ENCODE results near the gene FRMD4B.

The FRMD4B gene

DNA sequence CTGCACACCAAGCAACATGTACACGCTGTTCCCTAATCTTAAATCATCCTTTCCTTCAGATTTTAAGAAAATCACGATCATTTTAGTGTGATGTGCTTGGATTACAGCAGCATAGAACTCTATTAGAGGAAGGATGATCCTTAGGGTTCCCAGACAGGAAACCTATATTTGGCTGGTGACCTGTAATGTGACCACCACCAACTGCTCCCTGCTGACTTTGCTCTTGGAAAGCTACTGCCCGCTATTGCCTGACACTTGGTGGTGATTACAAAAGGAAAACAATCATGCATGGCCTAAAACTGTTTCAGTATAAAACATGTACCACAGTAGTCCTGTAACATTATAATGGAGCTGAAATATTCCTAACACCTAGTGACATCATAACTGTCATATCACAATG is 236.3 kb downstream of the FRMD4B start:
- Histone ChIP-seq H3K9ac (ENCODE audit: low read depth in 1 of 2, low read length in 2 of 2) (no peak overlapping the region), H3K9me3 (ENCODE audit: control insufficient read depth in 2 of 2, low read length in 2 of 2) (no peaks in the 10 kb centered on the region), H3K36me3 (ENCODE audit: control insufficient read depth in 2 of 2, insufficient read depth in 2 of 2, low read length in 2 of 2) (no peaks in the 10 kb centered on the region), H3K4me3 (ENCODE audit: low read length in 2 of 2) (no peak overlapping the region), H3K27me3 (ENCODE audit: control insufficient read depth in 2 of 2, insufficient read depth in 2 of 2, low read length in 2 of 2) (peaks cover 0 to 3% of the 10 kb centered on the region in 2 donors), H3K4me1 (ENCODE audit: control insufficient read depth in 2 of 2, insufficient read depth in 2 of 2, low read length in 2 of 2) (no peaks in the 10 kb centered on the region), H3K27ac (ENCODE audit: low read depth in 2 of 2, low read length in 2 of 2) (no peak overlapping the region)

DNA sequence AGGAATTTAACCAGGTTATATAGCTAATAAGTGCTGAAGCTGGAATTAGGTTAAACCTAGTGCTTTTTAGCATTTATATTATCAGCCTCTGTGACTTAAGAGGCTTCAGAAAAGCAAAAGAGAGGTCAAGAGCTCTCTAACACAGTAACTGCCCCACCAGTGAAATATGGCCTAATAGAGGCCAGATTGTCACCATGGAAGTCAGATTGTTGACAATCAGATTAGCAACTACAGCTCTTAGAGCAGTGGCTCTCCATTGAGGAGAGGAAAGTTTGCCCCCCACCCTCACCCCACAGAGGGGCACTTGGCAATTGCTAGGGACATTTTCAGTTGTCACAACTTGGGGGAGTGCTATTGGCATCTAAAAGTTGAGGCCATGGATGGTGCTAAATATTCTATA is 240.2 kb downstream of the FRMD4B start:
- no peaks in the 10 kb centered on the region for H3K36me3 ChIP-seq (ENCODE audit: control insufficient read depth in 2 of 2, insufficient read depth in 2 of 2, low read length in 2 of 2)
- H3K4me3 ChIP-seq (ENCODE audit: low read length in 2 of 2) = no peak overlapping the region
- H3K27ac ChIP-seq (ENCODE audit: low read depth in 2 of 2, low read length in 2 of 2) = no peak overlapping the region
- no peaks in the 10 kb centered on the region for H3K27me3 ChIP-seq (ENCODE audit: control insufficient read depth in 2 of 2, insufficient read depth in 2 of 2, low read length in 2 of 2)
- H3K9ac ChIP-seq (ENCODE audit: low read depth in 1 of 2, low read length in 2 of 2) = no peak overlapping the region
- no peaks in the 10 kb centered on the region for H3K4me1 ChIP-seq (ENCODE audit: control insufficient read depth in 2 of 2, insufficient read depth in 2 of 2, low read length in 2 of 2)
- H3K9me3 ChIP-seq (ENCODE audit: control insufficient read depth in 2 of 2, low read length in 2 of 2) = no peaks in the 10 kb centered on the region

DNA sequence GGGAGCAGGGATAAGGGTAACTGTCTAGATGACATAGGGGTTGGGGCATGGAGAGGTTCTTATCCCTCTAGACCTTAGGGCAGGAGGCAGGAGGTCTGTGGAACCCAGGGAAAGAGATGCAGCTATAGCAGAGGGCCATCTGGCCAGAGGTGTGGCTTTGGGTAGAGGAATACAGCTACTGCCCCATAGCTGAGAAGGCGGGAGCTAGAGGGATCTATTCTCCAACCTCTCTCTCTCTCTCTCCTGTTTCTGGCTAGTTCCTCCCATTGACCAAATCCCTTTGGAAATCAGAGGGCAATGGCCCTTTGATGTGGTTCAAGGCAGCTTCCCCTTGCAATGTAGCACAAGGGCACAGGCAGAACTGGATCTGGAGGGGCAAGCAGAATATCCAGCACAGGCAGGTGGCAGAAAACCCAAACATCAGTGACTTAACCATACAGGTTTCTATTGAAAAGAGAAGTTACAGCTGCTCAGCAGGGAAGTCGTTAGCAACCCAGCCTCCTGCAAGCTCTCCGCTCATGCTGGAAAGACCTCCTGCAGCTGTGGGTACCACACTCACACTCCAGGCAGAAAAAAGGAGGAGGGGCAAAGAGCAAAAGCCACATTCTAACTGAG is 241.2 kb downstream of the FRMD4B start:
- Histone ChIP-seq H3K9ac (ENCODE audit: low read depth in 1 of 2, low read length in 2 of 2) (peak overlapping the region in 1 of 2 donors; percentile 2), H3K9me3 (ENCODE audit: control insufficient read depth in 2 of 2, low read length in 2 of 2) (no peaks in the 10 kb centered on the region), H3K27me3 (ENCODE audit: control insufficient read depth in 2 of 2, insufficient read depth in 2 of 2, low read length in 2 of 2) (no peaks in the 10 kb centered on the region), H3K36me3 (ENCODE audit: control insufficient read depth in 2 of 2, insufficient read depth in 2 of 2, low read length in 2 of 2) (no peaks in the 10 kb centered on the region), H3K27ac (ENCODE audit: low read depth in 2 of 2, low read length in 2 of 2) (no peak overlapping the region), H3K4me3 (ENCODE audit: low read length in 2 of 2) (no peak overlapping the region), H3K4me1 (ENCODE audit: control insufficient read depth in 2 of 2, insufficient read depth in 2 of 2, low read length in 2 of 2) (no peaks in the 10 kb centered on the region)

DNA sequence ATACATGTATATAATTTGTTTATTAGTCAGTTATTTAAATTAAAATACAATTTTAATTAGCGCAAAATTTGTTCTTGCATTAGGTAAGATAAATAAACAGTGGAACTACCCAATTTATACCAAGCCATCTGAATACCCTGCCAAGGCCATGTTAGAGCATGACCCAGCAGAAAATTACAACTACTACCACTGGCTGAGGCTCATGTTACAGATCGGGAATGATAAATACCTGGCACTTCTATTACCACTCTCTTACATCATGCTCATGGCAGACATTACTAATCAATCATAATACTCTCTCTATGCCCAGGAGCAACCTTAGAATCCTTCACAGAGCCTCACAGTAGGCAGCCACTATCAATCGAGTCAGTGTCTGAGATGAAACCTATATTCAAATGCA is 242.3 kb downstream of the FRMD4B start:
- Histone ChIP-seq H3K4me3 (ENCODE audit: low read length in 2 of 2) (no peak overlapping the region), H3K27ac (ENCODE audit: low read depth in 2 of 2, low read length in 2 of 2) (no peak overlapping the region), H3K36me3 (ENCODE audit: control insufficient read depth in 2 of 2, insufficient read depth in 2 of 2, low read length in 2 of 2) (no peaks in the 10 kb centered on the region), H3K4me1 (ENCODE audit: control insufficient read depth in 2 of 2, insufficient read depth in 2 of 2, low read length in 2 of 2) (no peaks in the 10 kb centered on the region), H3K9me3 (ENCODE audit: control insufficient read depth in 2 of 2, low read length in 2 of 2) (no peaks in the 10 kb centered on the region), H3K27me3 (ENCODE audit: control insufficient read depth in 2 of 2, insufficient read depth in 2 of 2, low read length in 2 of 2) (no peaks in the 10 kb centered on the region), H3K9ac (ENCODE audit: low read depth in 1 of 2, low read length in 2 of 2) (no peak overlapping the region)

DNA sequence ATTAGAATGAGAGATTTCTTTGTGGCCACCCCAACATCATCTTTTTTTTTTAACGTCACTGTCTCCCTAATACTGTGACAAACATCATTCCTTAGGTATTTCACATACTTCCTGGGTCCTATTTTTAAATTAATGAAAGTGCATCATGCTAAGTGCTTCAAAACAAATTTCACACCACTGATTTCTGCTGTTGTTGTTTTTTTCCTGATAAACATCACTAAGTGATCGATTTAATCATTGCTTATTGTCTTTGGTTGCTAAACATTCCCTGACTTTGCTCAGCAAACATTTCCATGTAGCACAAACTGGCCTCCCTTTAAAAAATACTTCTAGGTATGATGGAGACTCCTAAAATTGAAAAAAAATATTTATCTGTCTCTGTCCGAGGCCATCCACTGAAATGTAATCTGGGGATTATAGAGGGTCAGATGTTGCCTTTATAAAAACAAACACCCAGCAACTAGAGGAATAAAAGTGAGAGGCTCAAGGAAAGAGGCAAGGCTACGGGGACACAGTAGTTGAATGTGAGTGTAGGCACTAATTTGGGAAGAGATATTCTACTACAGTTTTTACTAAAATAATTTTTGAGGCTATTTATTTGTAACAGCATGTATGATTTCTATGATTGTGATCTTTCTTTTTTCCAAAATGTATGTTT is 243.0 kb downstream of the FRMD4B start:
- Histone ChIP-seq H3K27me3 (ENCODE audit: control insufficient read depth in 2 of 2, insufficient read depth in 2 of 2, low read length in 2 of 2) (no peaks in the 10 kb centered on the region), H3K36me3 (ENCODE audit: control insufficient read depth in 2 of 2, insufficient read depth in 2 of 2, low read length in 2 of 2) (no peaks in the 10 kb centered on the region), H3K4me1 (ENCODE audit: control insufficient read depth in 2 of 2, insufficient read depth in 2 of 2, low read length in 2 of 2) (no peaks in the 10 kb centered on the region), H3K9ac (ENCODE audit: low read depth in 1 of 2, low read length in 2 of 2) (no peak overlapping the region), H3K4me3 (ENCODE audit: low read length in 2 of 2) (no peak overlapping the region), H3K9me3 (ENCODE audit: control insufficient read depth in 2 of 2, low read length in 2 of 2) (no peaks in the 10 kb centered on the region), H3K27ac (ENCODE audit: low read depth in 2 of 2, low read length in 2 of 2) (no peak overlapping the region)

DNA sequence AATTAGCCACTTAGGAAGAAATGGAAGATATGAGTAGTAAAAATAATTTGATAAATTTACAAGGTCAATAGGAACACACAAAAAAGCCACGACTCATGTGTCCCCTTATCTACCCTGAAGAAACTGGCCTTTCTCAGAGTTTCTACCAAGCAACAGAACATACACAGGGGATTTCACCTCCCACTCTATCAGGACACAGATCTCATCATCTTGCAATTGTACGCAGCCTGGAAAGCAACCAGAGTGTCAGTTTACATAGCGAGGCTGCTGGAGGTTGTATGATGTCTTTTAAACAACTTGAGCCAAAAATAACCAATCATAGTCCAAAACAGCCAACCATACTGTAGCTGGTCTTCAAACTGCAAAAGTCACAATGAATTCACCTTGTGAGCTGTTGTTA is 243.8 kb downstream of the FRMD4B start:
- H3K4me3 ChIP-seq (ENCODE audit: low read length in 2 of 2) = no peak overlapping the region
- no peak overlapping the region for H3K9ac ChIP-seq (ENCODE audit: low read depth in 1 of 2, low read length in 2 of 2)
- no peaks in the 10 kb centered on the region for H3K9me3 ChIP-seq (ENCODE audit: control insufficient read depth in 2 of 2, low read length in 2 of 2)
- H3K27ac ChIP-seq (ENCODE audit: low read depth in 2 of 2, low read length in 2 of 2) = no peak overlapping the region
- H3K36me3 ChIP-seq (ENCODE audit: control insufficient read depth in 2 of 2, insufficient read depth in 2 of 2, low read length in 2 of 2) = no peaks in the 10 kb centered on the region
- no peaks in the 10 kb centered on the region for H3K4me1 ChIP-seq (ENCODE audit: control insufficient read depth in 2 of 2, insufficient read depth in 2 of 2, low read length in 2 of 2)
- no peaks in the 10 kb centered on the region for H3K27me3 ChIP-seq (ENCODE audit: control insufficient read depth in 2 of 2, insufficient read depth in 2 of 2, low read length in 2 of 2)

DNA sequence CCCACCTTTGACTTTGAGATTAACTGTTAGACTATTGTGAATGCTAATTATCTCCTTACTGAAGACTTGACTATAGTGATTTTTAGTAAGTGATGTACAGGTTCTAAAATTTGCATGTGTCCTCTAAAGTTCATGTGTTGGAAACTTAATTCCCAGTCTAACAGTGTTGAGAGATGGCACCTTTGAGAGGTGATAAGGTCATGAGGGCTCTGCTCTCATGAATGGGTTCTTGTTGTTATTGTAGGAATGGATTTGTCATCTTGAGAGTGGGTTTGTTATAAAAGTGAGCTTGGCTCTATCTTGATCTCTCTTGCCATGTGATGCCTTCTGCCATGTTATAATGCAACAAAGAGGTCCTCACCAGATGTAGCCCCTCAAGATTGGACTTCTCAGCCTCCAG is 244.6 kb downstream of the FRMD4B start:
- Histone ChIP-seq H3K4me1 (ENCODE audit: control insufficient read depth in 2 of 2, insufficient read depth in 2 of 2, low read length in 2 of 2) (no peaks in the 10 kb centered on the region), H3K27ac (ENCODE audit: low read depth in 2 of 2, low read length in 2 of 2) (no peak overlapping the region)

DNA sequence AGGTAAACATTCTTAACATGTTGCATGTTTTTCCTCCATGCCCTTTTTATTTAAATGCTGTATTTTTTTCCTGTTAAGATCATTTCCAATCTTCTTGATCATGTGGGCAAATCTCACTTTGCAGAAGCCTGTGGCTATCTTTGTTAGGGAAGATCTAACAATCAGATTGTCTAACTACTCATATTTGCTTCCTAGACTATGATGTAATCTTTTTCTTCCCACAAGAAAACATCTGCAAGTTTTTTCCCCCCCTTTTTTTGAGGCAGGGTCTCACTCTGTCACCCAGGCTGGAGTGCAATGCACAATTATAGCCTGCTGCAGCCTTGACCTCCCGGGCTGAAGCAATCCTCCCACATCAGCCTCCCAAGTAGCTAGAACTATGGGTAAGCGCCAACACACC is 248.5 kb downstream of the FRMD4B start:
- Histone ChIP-seq H3K4me1 (ENCODE audit: control insufficient read depth in 2 of 2, insufficient read depth in 2 of 2, low read length in 2 of 2) (no peaks in the 10 kb centered on the region), H3K36me3 (ENCODE audit: control insufficient read depth in 2 of 2, insufficient read depth in 2 of 2, low read length in 2 of 2) (no peaks in the 10 kb centered on the region), H3K9ac (ENCODE audit: low read depth in 1 of 2, low read length in 2 of 2) (no peak overlapping the region), H3K27me3 (ENCODE audit: control insufficient read depth in 2 of 2, insufficient read depth in 2 of 2, low read length in 2 of 2) (no peaks in the 10 kb centered on the region), H3K9me3 (ENCODE audit: control insufficient read depth in 2 of 2, low read length in 2 of 2) (no peaks in the 10 kb centered on the region), H3K27ac (ENCODE audit: low read depth in 2 of 2, low read length in 2 of 2) (no peak overlapping the region), H3K4me3 (ENCODE audit: low read length in 2 of 2) (no peak overlapping the region)

More for the DNA sequence above, 244.6 kb downstream of the FRMD4B start:
- Histone ChIP-seq H3K27me3 (ENCODE audit: control insufficient read depth in 2 of 2, insufficient read depth in 2 of 2, low read length in 2 of 2) (no peaks in the 10 kb centered on the region), H3K36me3 (ENCODE audit: control insufficient read depth in 2 of 2, insufficient read depth in 2 of 2, low read length in 2 of 2) (no peaks in the 10 kb centered on the region), H3K9me3 (ENCODE audit: control insufficient read depth in 2 of 2, low read length in 2 of 2) (no peaks in the 10 kb centered on the region), H3K9ac (ENCODE audit: low read depth in 1 of 2, low read length in 2 of 2) (no peak overlapping the region), H3K4me3 (ENCODE audit: low read length in 2 of 2) (no peak overlapping the region)

DNA sequence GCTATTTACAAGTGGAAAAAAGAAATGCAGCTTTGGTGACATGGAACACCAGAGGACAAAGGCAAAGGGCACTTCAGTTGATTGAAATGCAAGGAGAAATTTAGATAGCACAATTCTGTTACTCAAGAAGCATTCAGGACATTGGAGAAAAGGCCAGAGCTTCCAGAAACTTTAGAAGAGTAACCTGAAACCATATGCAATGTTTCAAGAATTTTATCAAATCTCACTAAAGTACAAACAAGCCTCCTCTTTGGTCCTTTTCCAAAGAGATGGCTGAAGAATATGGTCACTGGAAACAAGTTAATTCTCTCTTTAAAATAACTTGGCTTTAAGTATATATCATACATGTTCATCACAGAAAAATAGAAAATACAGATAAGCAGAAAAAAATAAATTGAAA is 248.9 kb downstream of the FRMD4B start:
- Histone ChIP-seq H3K27me3 (ENCODE audit: control insufficient read depth in 2 of 2, insufficient read depth in 2 of 2, low read length in 2 of 2) (no peaks in the 10 kb centered on the region), H3K36me3 (ENCODE audit: control insufficient read depth in 2 of 2, insufficient read depth in 2 of 2, low read length in 2 of 2) (no peaks in the 10 kb centered on the region), H3K4me3 (ENCODE audit: low read length in 2 of 2) (no peak overlapping the region), H3K9me3 (ENCODE audit: control insufficient read depth in 2 of 2, low read length in 2 of 2) (no peaks in the 10 kb centered on the region), H3K27ac (ENCODE audit: low read depth in 2 of 2, low read length in 2 of 2) (no peak overlapping the region), H3K4me1 (ENCODE audit: control insufficient read depth in 2 of 2, insufficient read depth in 2 of 2, low read length in 2 of 2) (no peaks in the 10 kb centered on the region), H3K9ac (ENCODE audit: low read depth in 1 of 2, low read length in 2 of 2) (no peak overlapping the region)

DNA sequence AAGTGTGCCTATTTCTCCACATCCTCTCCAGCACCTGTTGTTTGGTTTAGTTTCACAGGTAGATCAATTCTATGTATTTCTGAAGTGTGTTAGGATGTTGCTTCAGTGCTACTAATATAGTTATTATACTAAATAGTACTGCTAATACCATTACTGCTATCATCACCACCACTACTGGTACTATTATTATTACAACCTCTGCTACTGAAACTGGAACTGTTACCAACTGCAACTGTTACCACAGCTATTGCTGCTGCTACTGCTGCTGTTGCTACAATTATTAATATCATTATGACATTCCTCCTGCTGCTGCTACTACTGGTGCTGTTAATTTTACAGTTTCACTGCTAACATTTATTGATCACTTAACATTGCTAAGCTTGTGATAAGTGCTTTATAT is 255.2 kb downstream of the FRMD4B start:
- Histone ChIP-seq H3K4me3 (ENCODE audit: low read length in 2 of 2) (no peak overlapping the region), H3K4me1 (ENCODE audit: control insufficient read depth in 2 of 2, insufficient read depth in 2 of 2, low read length in 2 of 2) (no peaks in the 10 kb centered on the region), H3K27ac (ENCODE audit: low read depth in 2 of 2, low read length in 2 of 2) (no peak overlapping the region), H3K36me3 (ENCODE audit: control insufficient read depth in 2 of 2, insufficient read depth in 2 of 2, low read length in 2 of 2) (no peaks in the 10 kb centered on the region), H3K27me3 (ENCODE audit: control insufficient read depth in 2 of 2, insufficient read depth in 2 of 2, low read length in 2 of 2) (no peaks in the 10 kb centered on the region), H3K9ac (ENCODE audit: low read depth in 1 of 2, low read length in 2 of 2) (no peak overlapping the region), H3K9me3 (ENCODE audit: control insufficient read depth in 2 of 2, low read length in 2 of 2) (no peaks in the 10 kb centered on the region)

Data from mucosa of rectum (tissue), 2 donors.